GM23338 (cell line): ENCODE results near the gene MLF1.

Experiments
- CREB1 ChIP-seq: fragments of 250-450 bp; sonication (Bioruptor Pico); IDR thresholded peaks from 2 replicates; pipeline ENCODE4 v1.5.0; 2020; ENCODE audit warnings: low read depth, mild to moderate bottlenecking, moderate library complexity
- CTCF ChIP-seq, 2 experiments: fragments of 200-600 bp in 1 of 2; sonication (generic) in 1 of 2; conservative IDR thresholded peaks; 2 replicates each; pipeline versions ENCODE4 v1.5.1 to v1.6.1; 2016 to 2017; ENCODE audit warnings: antibody characterized with exemption in 2 of 2, low read depth in 2 of 2, mild to moderate bottlenecking in 2 of 2, moderate library complexity in 1 of 2
- ETS1 ChIP-seq: IDR thresholded peaks from 2 replicates; pipeline ENCODE4 v1.6.1; 2016; ENCODE audit warnings: antibody characterized with exemption
- EZH2 ChIP-seq: fragments of 200-600 bp; sonication (generic); IDR thresholded peaks from one replicate; pipeline ENCODE4 v1.8.0; 2017; ENCODE audit warnings: antibody characterized with exemption, mild to moderate bottlenecking, low read depth; ENCODE audit not compliant: unreplicated experiment
- EZH2phosphoT487 ChIP-seq: fragments of 200-600 bp; sonication (generic); IDR thresholded peaks from one replicate; pipeline ENCODE4 v1.8.1; 2018; ENCODE audit warnings: antibody characterized with exemption; ENCODE audit not compliant: unreplicated experiment
- JUNB ChIP-seq: IDR thresholded peaks from one replicate; pipeline ENCODE4 v1.6.1; 2016; ENCODE audit warnings: antibody characterized with exemption; ENCODE audit not compliant: unreplicated experiment
- NANOG ChIP-seq: IDR thresholded peaks from 2 replicates; pipeline ENCODE4 v1.6.1; 2016; ENCODE audit warnings: antibody characterized with exemption, borderline replicate concordance
- POLR2AphosphoS5 ChIP-seq: IDR thresholded peaks from 2 replicates; pipeline ENCODE4 v1.6.1; 2016; ENCODE audit warnings: antibody characterized with exemption, low read depth
- REST ChIP-seq: IDR thresholded peaks from one replicate; pipeline ENCODE4 v1.6.1; 2018; ENCODE audit warnings: antibody characterized with exemption; ENCODE audit not compliant: unreplicated experiment

- TF ChIP-seq CTCF (conservative IDR thresholded peaks at IDR 0.05; ENCODE audit: low read depth in 2 of 2) = no peak
- TF ChIP-seq EZH2phosphoT487 = no peak
- no peak for TF ChIP-seq POLR2AphosphoS5
- no peak for TF ChIP-seq EZH2
- no peak for TF ChIP-seq REST
- no peak for TF ChIP-seq ETS1
- TF ChIP-seq CREB1 (CRISPR knock-in tag) = no peak
- no peak for TF ChIP-seq JUNB
- no peak for TF ChIP-seq NANOG
These were observed 47.2 kb downstream of the MLF1 start for GRCh38 chr3:158617982-158618875.
